Activated T-helper 2 cell treated with anti-CD3 and anti-CD28 coated beads, Interferon-gamma antibody, Interleukin-2, Interleukin-4, amounts not matched to agents 10 μg/mL and 5 μg/mL and 100 μg/mL, durations not matched to agents 14 hours and 24 hours and 36 hours (primary cell): ENCODE results near the gene HADHA. TPM values are rescaled to one million over a fixed set of nuclear protein-coding genes. Genes with fewer than 3 reads are reported as not detected.
"Not testable (repeated sequence)": the region's sequence is repeated elsewhere in the genome, so short reads cannot be mapped to it uniquely, and the experiment has no call there.

Experiments used
- DNase-seq: peaks from one replicate; pipeline ENCODE4 v3.0.0; 2021; ENCODE audit warnings: low spot score
- H3K27ac Mint-ChIP-seq: one replicate; pipeline ENCODE4 v1.8.0; 2021; ENCODE audit warnings: mixed read lengths
- H3K27me3 Mint-ChIP-seq: one replicate; pipeline ENCODE4 v1.8.0; 2021; ENCODE audit warnings: low read depth, mixed read lengths
- H3K36me3 Mint-ChIP-seq: one replicate; pipeline ENCODE4 v1.8.0; 2021; ENCODE audit warnings: low read depth, mixed read lengths
- H3K4me1 Mint-ChIP-seq: one replicate; pipeline ENCODE4 v1.8.0; 2021; ENCODE audit warnings: low read depth, mixed read lengths
- H3K4me3 Mint-ChIP-seq: one replicate; pipeline ENCODE4 v1.8.0; 2021; ENCODE audit warnings: low read depth, mild to moderate bottlenecking, moderate library complexity, mixed read lengths
- H3K9me3 Mint-ChIP-seq: one replicate; pipeline ENCODE4 v1.8.0; 2021; ENCODE audit warnings: mixed read lengths
- intact Hi-C: fragments of 100-400 bp; cut with micrococcal nuclease; formaldehyde crosslinking; loops from one replicate; pipeline ENCODE4 v1.15.1; 2023
- total RNA-seq: library from RNA; stranded (reverse); gene quantifications from 2 replicates; pipeline ENCODE4 v1.2.3, GENCODE V29; 2022

Gene HADHA
- total RNA-seq, 1 donor from 2014 or later = 137 TPM

DNA sequence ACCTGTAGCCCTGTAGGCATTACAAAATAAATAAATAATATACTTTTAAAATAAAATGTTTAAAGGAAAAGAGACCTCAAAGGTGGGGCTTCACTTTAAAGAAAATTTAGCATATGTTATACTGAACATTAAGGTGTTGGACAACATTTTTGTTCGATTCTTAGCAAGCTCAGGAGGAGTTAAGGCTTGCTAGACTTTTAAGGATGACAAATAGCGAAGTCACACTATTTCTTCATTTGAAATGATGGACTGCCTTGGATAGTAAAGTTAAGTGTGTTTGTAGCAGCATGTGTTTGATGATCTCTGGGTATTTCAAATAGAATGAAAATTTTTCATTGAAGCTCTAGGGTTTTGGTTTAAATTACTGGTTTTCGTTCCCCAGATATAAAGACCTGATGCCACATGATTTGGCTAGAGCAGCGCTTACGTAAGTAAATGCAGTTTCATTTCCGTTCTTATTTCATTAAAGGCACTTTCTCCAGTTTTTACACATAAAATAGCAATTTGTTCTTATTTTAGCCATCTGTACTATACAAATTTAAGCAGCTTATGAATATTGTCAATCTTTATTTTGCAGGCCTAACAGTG lies 25.2 kb upstream of the HADHA start:
- Mint-ChIP-seq H3K36me3 (peaks cover 32% of the 10 kb centered on the region), H3K27me3 (no peaks in the 10 kb centered on the region), H3K4me3 (no peak overlapping the region), H3K4me1 (peaks cover 16% of the 10 kb centered on the region), H3K27ac (no peak overlapping the region), H3K9me3 (no peaks in the 10 kb centered on the region)
- intact Hi-C loops = no loop called here
- DNase-seq = no peak

DNA sequence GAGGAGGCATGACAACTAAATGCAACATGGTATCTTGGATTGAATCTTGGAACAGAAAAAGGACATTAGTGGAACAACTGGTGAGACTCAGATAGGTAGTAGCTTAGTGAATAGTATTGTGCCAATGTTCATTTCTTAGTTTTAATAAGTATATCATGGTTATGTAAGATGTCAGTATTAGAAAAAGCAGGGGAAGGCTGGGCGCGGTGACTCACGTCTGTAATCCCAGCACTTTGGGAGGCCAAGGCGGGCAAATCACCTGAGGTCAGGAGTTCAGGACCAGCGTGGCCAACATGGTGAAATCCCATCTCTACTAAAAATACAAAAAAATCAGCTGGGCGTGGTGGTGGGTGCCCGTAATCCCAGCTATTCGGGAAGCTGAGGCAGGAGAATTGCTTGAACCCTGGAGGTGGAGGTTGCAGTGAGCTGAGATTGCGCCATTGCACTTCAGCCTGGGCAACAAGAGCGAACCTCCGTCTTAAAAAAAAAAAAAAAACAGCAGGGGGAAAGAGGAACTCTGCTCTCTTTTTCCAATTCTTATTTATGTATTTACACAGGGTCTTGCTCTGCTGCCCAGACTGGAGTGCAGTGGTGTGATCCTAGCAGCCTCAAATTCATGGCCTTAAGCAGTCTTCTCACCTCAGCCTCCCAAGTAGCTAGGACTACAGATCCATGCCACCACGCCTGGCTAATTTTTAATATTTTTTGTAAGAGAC lies 24.4 kb upstream of the HADHA start:
- H3K9me3 Mint-ChIP-seq, H3K4me3 Mint-ChIP-seq, intact Hi-C loops, H3K27ac Mint-ChIP-seq, DNase-seq, H3K27me3 Mint-ChIP-seq: not testable (repeated sequence)
- Mint-ChIP-seq H3K4me1 (peaks cover 16% of the 10 kb centered on the region), H3K36me3 (peaks cover 29% of the 10 kb centered on the region)

DNA sequence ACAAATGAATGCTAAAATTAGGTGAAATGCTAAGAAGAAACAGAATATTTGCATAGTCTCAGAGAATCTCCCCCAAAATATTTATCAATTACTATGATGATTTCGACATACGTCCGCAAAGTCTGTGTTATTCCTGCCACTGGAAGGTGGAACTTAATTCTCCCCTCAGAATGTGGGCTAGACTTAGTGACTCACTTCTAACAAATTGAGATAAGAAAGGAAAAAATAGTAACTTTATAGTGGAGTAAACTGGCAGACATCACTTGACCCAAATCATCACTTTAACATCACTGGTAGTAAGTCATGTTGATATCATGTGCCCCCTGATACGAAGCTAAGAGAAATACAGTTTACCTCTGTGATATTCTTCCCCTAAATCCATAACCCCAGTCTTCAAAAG lies 23.8 kb upstream of the HADHA start:
- peaks cover 12% of the 10 kb centered on the region for H3K4me1 Mint-ChIP-seq
- H3K9me3 Mint-ChIP-seq = no peaks in the 10 kb centered on the region
- peaks cover 31% of the 10 kb centered on the region for H3K36me3 Mint-ChIP-seq
- DNase-seq = no peak
- intact Hi-C loops = no loop called here
- H3K4me3 Mint-ChIP-seq = no peak overlapping the region
- no peaks in the 10 kb centered on the region for H3K27me3 Mint-ChIP-seq
- H3K27ac Mint-ChIP-seq = no peak overlapping the region

DNA sequence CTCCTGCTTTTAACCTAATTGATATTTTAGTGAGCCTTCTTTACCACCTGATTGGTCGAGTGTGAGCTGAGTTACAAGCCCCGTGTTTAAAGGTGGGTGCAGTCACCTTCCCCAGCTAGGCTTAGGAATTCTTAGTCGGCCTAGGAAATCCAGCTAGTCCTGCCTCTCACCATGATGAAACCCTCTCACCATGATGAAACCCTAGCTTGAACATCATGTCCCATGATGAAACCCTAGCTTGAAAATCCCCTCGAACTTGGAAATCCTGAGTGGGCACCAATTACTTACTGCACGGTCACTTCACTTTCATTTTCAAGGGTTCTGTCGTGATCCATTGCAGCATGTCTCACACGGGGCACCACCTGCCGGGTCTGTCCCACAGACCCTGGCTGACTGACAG lies 14.4 kb upstream of the HADHA start:
- H3K27me3 Mint-ChIP-seq, DNase-seq, H3K9me3 Mint-ChIP-seq, H3K27ac Mint-ChIP-seq, H3K4me3 Mint-ChIP-seq, H3K4me1 Mint-ChIP-seq, intact Hi-C loops: not testable (repeated sequence)
- peaks cover 43% of the 10 kb centered on the region for H3K36me3 Mint-ChIP-seq

DNA sequence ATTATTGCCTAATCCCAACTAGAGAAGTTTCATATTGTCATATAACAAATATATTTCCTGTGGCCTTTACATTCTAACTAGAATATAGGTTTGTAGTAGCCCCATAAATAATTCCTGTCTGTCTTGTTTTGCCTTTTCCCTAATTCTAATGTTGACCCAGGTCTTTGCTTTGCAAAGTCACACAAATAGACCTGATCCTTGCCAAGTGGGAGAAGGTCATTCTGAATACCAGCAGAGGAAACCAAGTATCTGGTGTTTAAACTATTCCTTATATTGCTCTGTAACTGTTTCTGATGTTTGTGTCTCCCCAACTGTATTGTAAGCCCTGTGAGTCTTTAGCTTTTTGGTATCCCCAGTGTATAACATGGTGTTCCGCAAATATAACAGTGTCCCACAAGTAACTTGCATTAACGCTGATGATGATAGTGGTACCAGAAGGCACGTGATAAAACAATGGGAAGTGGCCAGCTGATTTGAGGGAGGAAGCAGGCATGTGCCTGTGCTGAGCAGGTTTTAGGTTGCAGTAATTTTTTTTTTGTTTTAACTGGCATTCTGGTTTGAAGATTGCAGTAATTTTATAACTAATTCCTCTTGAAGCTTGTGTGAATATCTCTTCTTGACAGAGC lies 11.4 kb upstream of the HADHA start:
- H3K27me3 Mint-ChIP-seq = no peaks in the 10 kb centered on the region
- intact Hi-C loops = no loop called here
- H3K36me3 Mint-ChIP-seq = peaks cover 38% of the 10 kb centered on the region
- H3K27ac Mint-ChIP-seq = no peak overlapping the region
- no peak for DNase-seq
- H3K4me3 Mint-ChIP-seq = no peak overlapping the region
- peaks cover 21% of the 10 kb centered on the region for H3K4me1 Mint-ChIP-seq
- no peaks in the 10 kb centered on the region for H3K9me3 Mint-ChIP-seq

DNA sequence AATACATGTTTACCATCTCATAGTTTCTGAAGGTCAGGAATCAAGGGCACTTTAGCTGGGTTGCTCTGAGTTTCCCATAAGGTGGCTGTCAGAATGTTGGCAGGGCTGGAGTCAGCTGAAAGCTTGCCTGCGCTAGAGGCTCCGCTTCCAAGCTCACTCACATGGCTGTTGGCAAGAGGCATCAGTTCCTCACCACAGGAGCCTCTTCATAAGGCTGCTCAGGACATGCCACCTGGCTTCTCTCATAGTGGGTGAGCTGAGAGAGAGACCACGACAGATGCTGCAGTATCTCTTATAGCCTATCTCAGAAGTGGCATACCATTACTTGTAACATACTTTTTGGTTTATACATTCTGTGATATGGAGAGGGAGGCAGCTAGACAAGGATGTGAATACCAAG lies 7.5 kb upstream of the HADHA start:
- no peak for DNase-seq
- no peaks in the 10 kb centered on the region for H3K9me3 Mint-ChIP-seq
- intact Hi-C loops = no loop called here
- H3K4me3 Mint-ChIP-seq = no peak overlapping the region
- no peak overlapping the region for H3K27ac Mint-ChIP-seq
- peaks cover 30% of the 10 kb centered on the region for H3K4me1 Mint-ChIP-seq
- no peaks in the 10 kb centered on the region for H3K27me3 Mint-ChIP-seq
- peaks cover 19% of the 10 kb centered on the region for H3K36me3 Mint-ChIP-seq

DNA sequence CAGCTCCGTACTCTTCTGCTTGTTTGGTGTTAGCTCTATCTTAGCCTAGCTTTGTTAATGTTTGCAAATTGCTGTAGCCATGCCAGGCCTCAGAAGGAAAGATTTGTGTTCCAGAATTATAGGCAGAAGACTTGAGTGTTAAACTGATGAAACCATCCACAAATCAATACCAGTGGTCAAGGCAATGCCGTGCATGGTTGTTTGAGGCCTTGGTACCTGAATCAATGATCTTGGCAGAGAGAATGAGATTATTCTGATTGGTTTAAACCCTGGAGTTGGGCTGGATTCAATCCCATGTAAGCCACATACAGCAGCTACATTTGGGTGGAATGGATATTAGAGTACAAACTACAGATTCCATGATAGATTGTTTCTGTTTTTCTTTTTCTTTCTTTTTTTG lies 5.2 kb upstream of the HADHA start:
- Mint-ChIP-seq H3K36me3 (peaks cover 10% of the 10 kb centered on the region), H3K4me3 (no peak overlapping the region), H3K4me1 (peaks cover 35% of the 10 kb centered on the region), H3K27me3 (no peaks in the 10 kb centered on the region), H3K9me3 (no peaks in the 10 kb centered on the region), H3K27ac (no peak overlapping the region)
- no peak for DNase-seq
- intact Hi-C loops = no loop called here

DNA sequence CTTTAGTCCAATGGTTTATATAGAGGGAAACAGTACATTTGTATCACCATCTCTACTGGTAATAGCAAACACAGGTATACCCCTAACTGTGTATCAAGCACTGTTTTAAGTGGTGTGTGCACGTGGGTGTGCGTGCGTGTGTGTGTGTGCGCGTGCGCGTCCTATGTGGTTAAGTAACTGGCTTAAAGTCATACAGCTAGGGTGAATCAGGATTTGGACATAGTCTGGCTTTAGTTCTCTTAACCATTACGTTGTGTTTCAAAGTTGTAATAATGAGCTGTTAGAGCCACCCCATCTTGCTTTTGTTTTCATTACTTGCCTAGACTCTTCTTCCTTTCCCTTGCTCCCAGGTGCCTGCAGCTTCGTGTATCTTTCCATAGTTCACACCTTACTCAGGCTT lies 2.4 kb upstream of the HADHA start:
- intact Hi-C loops = no loop called here
- no peaks in the 10 kb centered on the region for H3K9me3 Mint-ChIP-seq
- peak overlapping the region; percentile 63 for H3K27ac Mint-ChIP-seq
- H3K27me3 Mint-ChIP-seq = no peaks in the 10 kb centered on the region
- peaks cover 13% of the 10 kb centered on the region for H3K36me3 Mint-ChIP-seq
- H3K4me1 Mint-ChIP-seq = peaks cover 36% of the 10 kb centered on the region
- DNase-seq = no peak
- peak overlapping the region; percentile 99 for H3K4me3 Mint-ChIP-seq

DNA sequence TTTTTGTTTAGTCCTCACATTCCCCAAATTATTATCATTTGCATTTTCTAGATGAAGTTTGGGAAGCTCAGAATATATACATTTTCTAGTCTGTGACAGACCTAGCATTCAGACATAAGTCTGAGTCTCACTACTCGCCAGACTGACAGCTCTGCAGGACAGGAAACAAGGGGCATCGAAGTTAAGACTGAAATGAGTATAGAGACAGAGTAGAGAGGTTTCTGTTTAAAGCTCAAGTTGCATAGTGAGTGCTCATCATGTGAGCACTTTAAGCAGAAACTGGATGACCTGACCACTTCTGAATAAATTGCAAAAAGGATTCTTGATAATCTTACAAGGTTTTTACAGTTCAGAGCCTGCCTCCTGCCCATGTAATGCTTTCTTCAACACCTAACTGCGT lies 1.4 kb upstream of the HADHA start:
- no peak for DNase-seq
- Mint-ChIP-seq H3K4me3 (peak overlapping the region; percentile 99), H3K27ac (peak overlapping the region; percentile 98), H3K9me3 (no peaks in the 10 kb centered on the region), H3K4me1 (peaks cover 37% of the 10 kb centered on the region), H3K36me3 (peaks cover 14% of the 10 kb centered on the region), H3K27me3 (no peaks in the 10 kb centered on the region)
- intact Hi-C loops = loop anchor here (1.0 to 2.0 kb wide), 4 partner anchors 53 to 212 kb away; partner anchors contain the start of gene RAB10

DNA sequence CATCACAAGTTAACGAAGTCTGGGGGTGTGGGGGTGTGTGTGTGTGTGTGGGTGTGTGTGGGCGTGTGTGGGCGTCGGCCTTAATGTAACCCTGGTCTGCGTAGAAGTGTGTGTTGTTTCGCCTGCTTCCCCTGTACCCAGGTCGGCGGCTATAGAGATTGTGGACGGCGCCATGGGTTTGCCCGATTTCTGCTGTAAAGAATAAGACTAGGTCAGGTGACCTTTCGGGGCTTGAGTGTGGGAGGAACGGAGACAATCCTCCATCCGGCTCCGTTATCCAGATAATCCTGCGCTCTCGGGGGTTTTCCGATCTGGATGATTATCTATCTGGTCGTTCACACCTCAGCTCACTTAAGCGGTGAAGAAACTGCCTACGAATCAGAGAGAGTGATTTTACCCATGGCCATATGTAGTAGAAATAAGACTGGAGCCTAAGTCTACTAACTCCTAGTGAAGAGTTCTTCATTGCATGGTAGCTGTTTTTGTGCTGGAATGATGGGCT lies 850 bp upstream of the HADHA start:
- intact Hi-C loops = loop anchor here (1.0 to 2.0 kb wide), 4 partner anchors 54 to 211 kb away; partner anchors contain the start of gene RAB10
- peak overlapping the region; percentile 99 for H3K4me3 Mint-ChIP-seq
- peak; percentile 51 for DNase-seq
- H3K4me1 Mint-ChIP-seq = peaks cover 40% of the 10 kb centered on the region
- H3K36me3 Mint-ChIP-seq = peaks cover 17% of the 10 kb centered on the region
- no peaks in the 10 kb centered on the region for H3K27me3 Mint-ChIP-seq
- H3K27ac Mint-ChIP-seq = peak overlapping the region; percentile 98
- H3K9me3 Mint-ChIP-seq = no peaks in the 10 kb centered on the region

DNA sequence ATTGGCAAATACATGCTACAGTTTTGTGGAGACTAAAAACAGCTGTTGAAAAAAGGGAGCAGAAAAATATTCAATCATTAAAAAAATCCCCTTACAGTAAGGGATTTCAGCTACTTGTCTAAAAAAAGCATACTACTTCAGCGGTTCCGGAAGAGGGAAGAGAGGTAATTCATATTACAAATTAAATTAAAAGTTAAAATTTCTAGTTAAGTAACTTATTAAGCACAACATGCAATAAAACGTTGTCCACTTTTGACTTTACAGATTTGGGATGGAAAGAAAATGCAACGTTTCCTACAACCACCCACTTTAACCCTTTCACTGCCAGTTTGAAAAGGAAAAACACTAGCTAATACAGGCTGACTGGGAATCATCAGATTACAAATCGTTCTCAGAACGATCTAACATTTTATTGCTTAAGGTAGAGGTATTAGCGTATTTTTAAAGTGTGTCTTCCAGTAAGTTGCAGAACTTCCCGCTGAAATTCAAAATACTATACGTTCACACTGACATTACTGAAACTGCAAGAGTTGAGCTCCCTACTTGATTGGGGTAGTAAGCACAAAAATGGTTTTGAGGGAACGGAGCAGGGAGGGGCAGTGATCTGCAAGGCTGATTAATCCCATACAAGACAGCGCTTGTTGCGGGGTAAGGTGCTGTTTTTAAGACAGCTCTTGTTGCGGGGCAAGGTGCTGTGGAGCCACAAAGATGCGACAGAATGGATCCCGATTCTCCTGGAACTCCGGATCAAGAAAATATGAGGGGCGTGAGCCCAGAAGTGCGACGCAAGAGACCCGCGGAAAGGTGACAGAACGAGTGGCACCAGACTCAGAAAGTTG lies 743 bp downstream of the HADHA start:
- no peak for DNase-seq
- Mint-ChIP-seq H3K36me3 (peaks cover 18% of the 10 kb centered on the region), H3K4me1 (peaks cover 47% of the 10 kb centered on the region), H3K27ac (peak overlapping the region; percentile 98), H3K4me3 (peak overlapping the region; percentile 99), H3K9me3 (no peaks in the 10 kb centered on the region), H3K27me3 (no peaks in the 10 kb centered on the region)
- intact Hi-C loops = loop anchor here (2.0 to 5.0 kb wide), 5 partner anchors 55 to 176 kb away; partner anchors contain the start of genes ADGRF3 and SELENOI

DNA sequence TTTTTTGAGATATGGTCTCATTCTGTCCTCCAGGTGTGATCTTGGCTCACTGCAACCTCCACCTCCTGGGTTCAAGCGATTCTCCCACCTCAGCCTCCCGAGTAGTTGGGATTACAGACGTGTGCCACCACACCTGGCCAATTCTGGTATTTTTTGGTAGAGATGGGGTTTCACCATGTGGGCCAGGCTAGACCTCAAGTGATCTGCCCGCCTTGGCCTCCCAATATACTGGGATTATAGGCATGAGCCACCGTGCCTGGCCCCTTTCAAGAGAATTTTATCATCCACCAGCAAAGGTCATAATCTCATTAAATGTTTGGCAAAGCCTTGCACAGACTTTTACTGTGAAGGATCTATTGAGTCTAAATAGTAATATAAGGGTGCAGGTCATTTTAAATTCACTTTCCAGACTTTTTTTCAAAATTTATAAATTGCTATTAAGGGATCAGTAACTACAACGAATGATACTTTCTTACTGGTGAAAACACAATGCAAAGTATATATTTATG lies 2.5 kb downstream of the HADHA start:
- DNase-seq = no peak
- Mint-ChIP-seq H3K9me3 (no peaks in the 10 kb centered on the region), H3K36me3 (peaks cover 28% of the 10 kb centered on the region), H3K4me3 (peak overlapping the region; percentile 99), H3K27ac (peak overlapping the region; percentile 36), H3K27me3 (no peaks in the 10 kb centered on the region), H3K4me1 (peaks cover 40% of the 10 kb centered on the region)
- intact Hi-C loops = loop anchor here (5.0 kb wide), 2 partner anchors 105 to 175 kb away; partner anchors contain the start of genes ADGRF3 and SELENOI
